Measurements from ENCODE around the gene TANC2. TPM values are rescaled to one million over a fixed set of nuclear protein-coding genes. Genes with fewer than 3 reads are reported as not detected.

Gene TANC2
- total and polyA plus RNA-seq, 9 of the 15 experiments (the other 6 are each of a cell fraction or from before 2014, with no cell fraction given) = 0.46 to 7.8 (median 4.5) TPM

GRCh38 chr17:62965174-62965685, 805 bp upstream of the TANC2 start:
- H3K9me3 ChIP-seq (replicated peaks; ENCODE audit: control insufficient read depth, insufficient read depth, low read depth, low read length) = no peaks in the 10 kb centered on the region
- H3K9me1 ChIP-seq (ENCODE audit: control insufficient read depth, insufficient read depth, low read length) = no peaks in the 10 kb centered on the region
- no peaks in the 10 kb centered on the region for H4K20me1 ChIP-seq (replicated peaks; ENCODE audit: control insufficient read depth, insufficient read depth, low read length)
- H3K27ac ChIP-seq (ENCODE audit: extremely low read depth, low read depth, low read length) = peak overlapping the region; percentile 63
- H3K79me2 ChIP-seq (ENCODE audit: control insufficient read depth, insufficient read depth, low read length) = peaks cover 6% of the 10 kb centered on the region; the same call in 2 of the 3 replicates
- ATAC-seq (no peak), DNase-seq (ENCODE audit: extremely low read depth in 1 of 4, low spot score in 3 of 4) (no peak), FAIRE-seq (no peak)
- BruUV-seq (replicated peaks) = no TSS peak
- peak overlapping the region in 1 of 2 experiments; percentile 70; a peak in 3 of 4 replicates for H3K9ac ChIP-seq (ENCODE audit: insufficient read depth in 1 of 2, low read depth in 2 of 2, low read length in 2 of 2)
- POLR2A ChIA-PET = interaction anchor here (0.7 kb wide), 1 partner anchor 476 kb away, joined by 4 read pairs; no protein-coding TSS in a partner anchor
- H2AFZ ChIP-seq (ENCODE audit: low read depth, low read length) = peak overlapping the region; percentile 99
- 78% methylated on average over 19 of the region's 19 CpGs for WGBS (ENCODE audit: insufficient coverage, low coverage, missing lambda C conversion rate)
- in situ Hi-C loops (cut with MboI) (loop anchor here (25.0 kb wide), 1 partner anchor 253 kb away; no protein-coding TSS in a partner anchor), intact Hi-C loops (cut with micrococcal nuclease) (no loop called here)
- CTCF ChIA-PET (ENCODE audit: low intra/inter-chr PET ratio) = no interaction called here
- no peaks in the 10 kb centered on the region for H3K36me3 ChIP-seq (ENCODE audit: control insufficient read depth, insufficient read depth, low read length)
- H3K4me2 ChIP-seq (ENCODE audit: insufficient read depth, low read length) = peak overlapping the region; percentile 73
- H3K4me3 ChIP-seq = no peak overlapping the region; the same call in 1 of the 2 replicates
- peaks cover 0 to 2% of the 10 kb centered on the region in 2 experiments; a peak in 1 of 5 replicates for H3K27me3 ChIP-seq (ENCODE audit: control insufficient read depth in 2 of 2, insufficient read depth in 2 of 2, low read length in 2 of 2)
- H3K4me1 ChIP-seq (replicated peaks in 1 of 2; ENCODE audit: control insufficient read depth in 2 of 2, insufficient read depth in 2 of 2, low read length in 2 of 2) = peaks cover 12 to 20% of the 10 kb centered on the region in 2 experiments; a peak in 4 of 5 replicates
- TF ChIP-seq SMARCA4 (IDR thresholded peaks at IDR 0.05) = no peak
- peak; percentile 62 for TF ChIP-seq EWSR1 (IDR thresholded peaks at IDR 0.05; ENCODE audit: borderline replicate concordance, low read depth, partially characterized antibody)
- no peak for TF ChIP-seq CXXC5 (CRISPR knock-in tag; IDR thresholded peaks at IDR 0.05)
- TF ChIP-seq, protein P1, sequence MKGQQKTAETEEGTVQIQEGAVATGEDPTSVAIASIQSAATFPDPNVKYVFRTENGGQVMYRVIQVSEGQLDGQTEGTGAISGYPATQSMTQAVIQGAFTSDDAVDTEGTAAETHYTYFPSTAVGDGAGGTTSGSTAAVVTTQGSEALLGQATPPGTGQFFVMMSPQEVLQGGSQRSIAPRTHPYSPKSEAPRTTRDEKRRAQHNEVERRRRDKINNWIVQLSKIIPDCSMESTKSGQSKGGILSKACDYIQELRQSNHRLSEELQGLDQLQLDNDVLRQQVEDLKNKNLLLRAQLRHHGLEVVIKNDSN (CRISPR knock-in tag; IDR thresholded peaks at IDR 0.05) = no peak
- TF ChIP-seq NFRKB (IDR thresholded peaks at IDR 0.05; ENCODE audit: low read depth) = no peak
- TF ChIP-seq FOXM1 (IDR thresholded peaks at IDR 0.05; ENCODE audit: low read depth) = no peak
- no peak for TF ChIP-seq FOXM1 (CRISPR knock-in tag; IDR thresholded peaks at IDR 0.05; ENCODE audit: low read depth)
- TF ChIP-seq PRMT5 (CRISPR knock-in tag; IDR thresholded peaks at IDR 0.05) = no peak
- no peak for TF ChIP-seq NFIC (IDR thresholded peaks at IDR 0.05)
- TF ChIP-seq ZNF584 (CRISPR knock-in tag; IDR thresholded peaks at IDR 0.05; ENCODE audit: low read depth) = no peak
- TF ChIP-seq ZNF133 (CRISPR knock-in tag; IDR thresholded peaks at IDR 0.05) = no peak
- no peak for TF ChIP-seq ZNF717 (CRISPR knock-in tag; IDR thresholded peaks at IDR 0.05)
- TF ChIP-seq MLLT1 (IDR thresholded peaks at IDR 0.05) = peak in 1 of 2 experiments; percentile 46; a peak in 1 of 4 replicates
- TF ChIP-seq MITF (IDR thresholded peaks at IDR 0.05) = peak; percentile 3; the same call in 1 of the 2 replicates
- TF ChIP-seq OTX1 (CRISPR knock-in tag; IDR thresholded peaks at IDR 0.05) = no peak
- no peak for TF ChIP-seq POLR2A (conservative IDR thresholded peaks at IDR 0.05)
- no peak for TF ChIP-seq FIP1L1 (IDR thresholded peaks at IDR 0.05; ENCODE audit: low read depth, low read length, poor library complexity, severe bottlenecking)
- no peak for TF ChIP-seq CBX1 (IDR thresholded peaks at IDR 0.05; ENCODE audit: low read depth)
- no peak for TF ChIP-seq ZNF140 (CRISPR knock-in tag; IDR thresholded peaks at IDR 0.05)
- no peak for TF ChIP-seq FOXJ3 (CRISPR knock-in tag; IDR thresholded peaks at IDR 0.05)
- no peak for TF ChIP-seq BCL6 (CRISPR knock-in tag; IDR thresholded peaks at IDR 0.05)
- no peak for TF ChIP-seq RNF2 (IDR thresholded peaks at IDR 0.05)
- no peak for TF ChIP-seq NELFE (IDR thresholded peaks at IDR 0.05; ENCODE audit: insufficient read depth, insufficient read length)
